ENCODE data around the gene FDX1.
A peak's percentile ranks its signal among the peaks of the same experiment; 100 is the strongest.

Gene FDX1

DNA sequence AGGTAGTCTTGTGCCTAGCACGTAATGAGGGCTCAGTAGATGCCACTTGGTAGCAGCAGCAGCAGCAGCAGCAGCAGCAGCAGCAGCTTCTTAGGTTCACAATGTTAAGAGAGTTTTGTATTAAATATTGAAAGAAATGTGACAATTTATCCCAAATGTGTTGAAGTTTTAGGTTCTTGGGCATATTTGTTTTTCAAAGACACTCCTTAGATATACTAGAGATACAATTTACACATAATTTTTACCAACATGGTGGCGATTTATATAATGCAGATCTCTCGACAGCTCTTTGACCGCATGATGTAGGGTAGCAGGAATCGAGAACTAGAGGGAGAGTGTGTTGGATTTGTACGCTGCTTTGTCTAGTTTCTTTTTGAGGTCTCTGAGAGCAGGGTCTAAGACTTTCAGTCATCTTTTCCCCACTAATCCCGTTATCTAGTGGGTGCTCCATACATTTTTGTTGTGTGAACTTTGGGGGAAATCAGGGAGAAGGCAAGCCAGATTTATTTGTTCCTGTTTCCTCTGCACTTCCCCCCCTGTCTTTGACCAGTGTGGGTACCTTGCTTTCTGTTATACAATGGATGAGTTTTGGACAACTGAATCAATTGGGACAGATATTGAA, 1.4 kb downstream of the FDX1 start:
- Histone ChIP-seq H3K9me3 (no peaks in the 10 kb centered on the region), H3K36me3 (no peaks in the 10 kb centered on the region; the same call in 1 of the 2 replicates), H3K9ac (peak overlapping the region; percentile 99), H3K4me2 (peak overlapping the region; percentile 92), H4K20me1 (peaks cover 50% of the 10 kb centered on the region), H3K27me3 (no peaks in the 10 kb centered on the region), H3K27ac (peak overlapping the region; percentile 99), H3K4me1 (peaks cover 53% of the 10 kb centered on the region), H3K4me3 (peak overlapping the region; percentile 97)
- no peak for TF ChIP-seq Cebpa-rat (IDR thresholded peaks at IDR 0.05)

DNA sequence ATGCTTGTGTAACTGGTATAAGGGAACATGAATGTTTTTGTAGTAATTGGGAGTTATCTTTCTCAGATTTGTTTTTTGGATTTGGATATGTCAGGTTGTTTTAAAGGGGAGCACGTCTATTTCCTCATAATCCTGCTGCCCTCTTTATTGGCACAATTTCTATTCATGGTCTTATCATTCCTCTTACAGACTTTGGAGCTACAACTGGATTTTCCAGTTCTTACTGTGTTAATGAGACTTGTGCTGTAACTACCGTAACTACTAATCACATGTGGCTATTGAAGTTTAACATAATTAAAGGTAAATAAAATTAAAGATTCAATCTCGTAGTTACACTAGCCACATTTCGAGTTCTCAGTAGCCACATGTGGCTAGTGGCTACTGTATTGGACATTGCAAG, 1.9 kb downstream of the FDX1 start:
- H3K9me3 ChIP-seq = no peaks in the 10 kb centered on the region
- no peak for TF ChIP-seq Cebpa-rat (IDR thresholded peaks at IDR 0.05)
- peak overlapping the region; percentile 99 for H3K27ac ChIP-seq
- H3K27me3 ChIP-seq = no peaks in the 10 kb centered on the region
- H3K4me2 ChIP-seq = peak overlapping the region; percentile 92
- H4K20me1 ChIP-seq = peaks cover 52% of the 10 kb centered on the region
- H3K9ac ChIP-seq = peak overlapping the region; percentile 99
- H3K4me1 ChIP-seq = peaks cover 57% of the 10 kb centered on the region
- peaks cover 2% of the 10 kb centered on the region for H3K36me3 ChIP-seq
- H3K4me3 ChIP-seq = peak overlapping the region; percentile 97

DNA sequence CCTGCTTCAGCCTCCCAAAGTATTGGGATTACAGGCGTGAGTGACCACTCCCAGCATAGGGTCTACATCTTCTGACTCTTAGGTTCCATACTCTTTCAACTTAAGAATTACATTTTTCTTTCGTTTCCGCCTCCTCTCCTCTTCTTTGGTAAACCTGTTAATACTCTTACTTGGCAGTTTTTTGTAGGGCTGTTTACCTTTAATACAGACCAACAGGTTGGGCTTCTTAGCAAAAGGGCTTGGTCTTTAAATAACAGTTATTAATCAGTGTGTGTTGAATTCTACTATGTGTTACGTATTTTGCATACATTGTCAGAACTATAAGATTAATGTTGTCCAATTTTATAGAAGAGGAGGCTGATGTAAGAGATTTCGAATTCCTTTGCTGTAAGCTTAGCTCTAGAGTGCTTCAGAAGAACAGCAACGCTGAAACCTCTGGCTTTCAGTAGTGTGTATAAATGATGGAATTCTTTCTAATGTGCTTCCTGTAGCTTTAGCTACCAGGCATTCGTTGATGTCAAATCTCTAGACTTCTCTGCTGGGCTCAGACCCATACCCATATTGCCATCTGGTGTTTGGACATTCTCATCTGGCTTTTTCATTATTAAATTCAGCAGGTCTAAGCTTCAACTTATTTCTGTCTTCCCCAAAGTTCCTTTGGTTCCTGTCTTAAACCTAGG, 3.1 kb downstream of the FDX1 start:
- H3K27me3 ChIP-seq = no peaks in the 10 kb centered on the region
- H3K4me1 ChIP-seq = peaks cover 62% of the 10 kb centered on the region
- H3K9ac ChIP-seq = peak overlapping the region; percentile 31; the same call in 1 of the 2 replicates
- no peak overlapping the region for H3K4me3 ChIP-seq
- no peak for TF ChIP-seq Cebpa-rat (IDR thresholded peaks at IDR 0.05)
- H3K36me3 ChIP-seq = peaks cover 14% of the 10 kb centered on the region
- no peak overlapping the region for H3K27ac ChIP-seq
- H4K20me1 ChIP-seq = peaks cover 62% of the 10 kb centered on the region
- peak overlapping the region; percentile 92 for H3K4me2 ChIP-seq
- H3K9me3 ChIP-seq = peaks cover 3% of the 10 kb centered on the region

DNA sequence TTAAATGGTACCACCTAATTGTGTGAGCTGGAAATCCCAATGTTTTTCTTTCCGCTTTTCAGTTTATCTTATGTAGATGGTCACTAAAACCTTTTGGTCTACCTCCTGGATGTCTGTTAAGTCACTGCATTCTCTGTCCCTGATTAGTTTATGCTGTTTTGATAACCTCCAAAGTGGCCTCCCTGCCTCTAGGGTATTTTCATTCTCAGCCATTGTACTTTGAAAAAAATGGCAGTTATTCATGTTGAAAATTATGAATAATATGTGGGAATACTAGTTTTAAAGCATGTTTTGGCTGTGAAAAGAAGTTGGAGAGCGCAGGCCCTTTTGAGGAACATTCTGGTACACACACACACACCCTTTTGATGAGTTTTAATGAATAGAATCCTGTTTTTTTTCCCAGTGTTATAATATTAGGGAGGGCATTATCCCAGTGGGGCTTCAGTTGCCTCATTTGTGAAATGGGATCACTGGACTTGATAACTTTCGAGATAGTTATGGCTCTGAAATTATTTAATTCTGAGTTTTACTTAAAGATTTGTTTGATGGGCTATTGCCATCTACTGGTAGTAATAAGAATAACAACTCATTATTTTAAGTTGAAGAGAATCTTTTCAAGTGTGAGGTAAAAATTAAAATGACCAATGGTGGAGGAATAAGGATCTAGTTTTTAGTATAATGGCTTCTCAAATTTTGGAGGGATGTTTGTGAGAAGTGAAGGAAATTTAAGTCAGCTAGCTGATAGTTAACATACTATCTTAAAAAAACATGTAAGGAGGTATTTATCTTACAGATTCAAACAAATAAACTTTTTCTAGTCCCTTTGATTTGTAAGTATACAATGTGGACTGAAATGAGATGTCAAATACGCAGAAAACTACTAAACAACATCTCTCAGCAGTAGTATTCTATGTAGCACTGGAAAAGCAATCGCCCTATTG, 3.9 kb downstream of the FDX1 start:
- Histone ChIP-seq H3K4me2 (peak overlapping the region; percentile 92), H3K4me1 (peaks cover 58% of the 10 kb centered on the region), H3K27ac (no peak overlapping the region), H3K9me3 (peaks cover 11% of the 10 kb centered on the region), H4K20me1 (peaks cover 66% of the 10 kb centered on the region), H3K4me3 (no peak overlapping the region), H3K36me3 (peaks cover 22% of the 10 kb centered on the region), H3K27me3 (no peaks in the 10 kb centered on the region), H3K9ac (no peak overlapping the region)
- no peak for TF ChIP-seq Cebpa-rat (IDR thresholded peaks at IDR 0.05)

DNA sequence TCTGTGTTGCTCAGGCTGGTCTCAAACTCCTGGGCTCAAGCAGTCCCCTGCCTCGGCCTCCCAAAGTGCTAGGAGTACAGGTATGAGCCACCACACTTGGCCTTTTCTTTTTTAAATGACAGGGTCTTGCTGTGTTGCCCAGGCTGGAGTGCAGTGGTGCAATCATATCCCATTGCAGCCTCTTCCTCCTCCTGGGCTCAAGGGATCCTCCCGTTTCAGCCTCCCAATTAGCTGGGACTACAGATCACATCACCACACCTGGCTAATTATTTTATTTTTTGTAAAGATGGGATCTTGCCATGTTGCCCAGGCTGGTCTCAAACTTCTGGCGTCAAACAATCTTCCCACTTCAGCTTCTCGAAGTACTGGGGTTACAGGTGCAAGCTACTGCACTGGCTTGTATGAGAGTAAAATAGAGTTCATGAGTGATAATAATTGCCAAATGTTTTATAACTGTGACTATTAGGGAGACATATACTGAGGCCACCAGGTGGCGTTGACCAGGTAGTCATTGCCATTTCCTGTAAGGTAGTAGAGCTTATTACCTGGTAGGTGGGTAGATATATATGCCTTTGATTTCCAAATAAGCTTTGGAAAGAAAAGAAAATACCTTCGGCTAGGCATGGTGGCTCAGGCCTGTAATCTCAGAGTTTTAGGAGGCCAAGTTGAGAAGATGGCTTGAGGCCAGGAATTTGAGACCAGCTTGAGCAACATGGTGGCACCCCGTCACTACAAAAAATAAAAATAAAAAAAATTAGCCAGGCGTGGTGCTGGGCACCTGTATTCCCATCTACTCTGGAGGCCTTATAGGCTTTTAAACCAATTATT, 5.4 kb downstream of the FDX1 start:
- Histone ChIP-seq H3K9me3 (peaks cover 27% of the 10 kb centered on the region), H3K4me2 (0 out of 2 replicates have a peak overlapping the region, but pooled peaks have one; percentile 1), H3K4me3 (no peak overlapping the region), H3K27me3 (no peaks in the 10 kb centered on the region), H3K9ac (no peak overlapping the region), H3K27ac (no peak overlapping the region), H4K20me1 (peaks cover 66% of the 10 kb centered on the region), H3K4me1 (peaks cover 49% of the 10 kb centered on the region), H3K36me3 (peaks cover 37% of the 10 kb centered on the region)
- no peak for TF ChIP-seq Cebpa-rat (IDR thresholded peaks at IDR 0.05)

DNA sequence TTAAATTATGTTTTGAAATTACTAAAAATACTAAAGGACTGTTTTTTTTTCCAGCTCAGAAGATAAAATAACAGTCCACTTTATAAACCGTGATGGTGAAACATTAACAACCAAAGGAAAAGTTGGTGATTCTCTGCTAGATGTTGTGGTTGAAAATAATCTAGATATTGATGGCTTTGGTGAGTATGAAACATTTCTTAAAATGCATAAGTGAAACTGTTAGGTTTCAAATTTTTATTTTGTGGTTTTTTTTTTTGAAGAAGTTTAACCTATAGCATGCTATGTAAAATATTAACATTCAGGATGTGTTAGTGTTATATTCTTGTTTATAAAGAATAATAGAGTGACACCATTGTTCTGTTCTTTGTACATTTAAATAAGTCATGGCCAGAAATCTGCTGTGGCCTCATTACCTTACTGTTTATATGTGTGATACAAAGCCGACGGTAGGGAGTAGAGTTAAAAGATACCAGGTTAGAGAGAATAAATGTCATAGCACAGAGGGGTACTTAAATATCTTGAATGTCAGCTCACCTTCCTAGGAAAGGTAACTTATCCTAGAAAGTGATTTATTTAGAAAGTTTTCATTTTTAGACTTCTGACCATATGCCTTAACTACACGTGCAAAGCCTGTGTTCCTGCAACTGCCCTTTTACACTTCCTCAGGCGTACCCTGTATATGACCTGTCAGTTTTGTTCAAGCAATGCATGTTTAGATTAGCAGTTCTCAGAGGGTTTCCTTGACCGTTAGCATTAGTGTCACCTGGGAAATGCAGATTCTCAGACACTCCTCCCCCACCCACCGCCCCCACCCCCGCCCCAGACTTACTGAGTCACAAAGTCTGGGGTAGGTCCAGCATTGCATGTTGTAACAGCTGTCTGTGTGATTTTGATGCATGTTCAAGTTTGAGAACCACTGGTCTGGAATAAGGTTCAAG, 6.3 kb downstream of the FDX1 start:
- no peak for TF ChIP-seq Cebpa-rat (IDR thresholded peaks at IDR 0.05)
- no peak overlapping the region for H3K27ac ChIP-seq
- H4K20me1 ChIP-seq = peaks cover 66% of the 10 kb centered on the region
- peaks cover 35% of the 10 kb centered on the region for H3K9me3 ChIP-seq
- H3K36me3 ChIP-seq = peaks cover 46% of the 10 kb centered on the region
- no peak overlapping the region for H3K4me3 ChIP-seq
- peaks cover 49% of the 10 kb centered on the region for H3K4me1 ChIP-seq
- no peaks in the 10 kb centered on the region for H3K27me3 ChIP-seq
- no peak overlapping the region for H3K9ac ChIP-seq
- H3K4me2 ChIP-seq = peak overlapping the region; percentile 27; the same call in 1 of the 2 replicates

DNA sequence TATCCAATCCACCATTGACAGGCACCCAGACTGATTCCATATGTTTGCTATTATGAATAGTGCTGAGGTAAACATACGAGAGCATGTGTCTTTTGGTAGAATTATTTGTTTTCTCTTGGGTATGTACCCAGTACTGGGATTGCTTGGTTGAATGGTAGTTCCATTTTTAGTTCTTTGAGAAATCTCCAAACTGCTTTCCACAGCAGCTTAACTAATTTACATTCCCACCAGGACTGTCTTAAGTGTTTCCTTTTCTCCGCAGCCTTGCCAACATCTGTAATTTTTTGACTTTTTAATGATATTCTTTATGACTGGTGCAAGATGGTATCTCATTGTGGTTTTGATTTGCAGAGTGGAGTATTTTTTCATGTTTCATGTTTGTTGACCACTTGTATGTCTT, 8.3 kb downstream of the FDX1 start:
- H3K36me3 ChIP-seq = peaks cover 66% of the 10 kb centered on the region
- no peak overlapping the region for H3K4me2 ChIP-seq
- no peaks in the 10 kb centered on the region for H3K27me3 ChIP-seq
- no peak for TF ChIP-seq Cebpa-rat (IDR thresholded peaks at IDR 0.05)
- H4K20me1 ChIP-seq = peaks cover 65% of the 10 kb centered on the region
- H3K9ac ChIP-seq = no peak overlapping the region
- peaks cover 52% of the 10 kb centered on the region for H3K9me3 ChIP-seq
- H3K4me1 ChIP-seq = peaks cover 33% of the 10 kb centered on the region
- no peak overlapping the region for H3K4me3 ChIP-seq
- H3K27ac ChIP-seq = no peak overlapping the region

DNA sequence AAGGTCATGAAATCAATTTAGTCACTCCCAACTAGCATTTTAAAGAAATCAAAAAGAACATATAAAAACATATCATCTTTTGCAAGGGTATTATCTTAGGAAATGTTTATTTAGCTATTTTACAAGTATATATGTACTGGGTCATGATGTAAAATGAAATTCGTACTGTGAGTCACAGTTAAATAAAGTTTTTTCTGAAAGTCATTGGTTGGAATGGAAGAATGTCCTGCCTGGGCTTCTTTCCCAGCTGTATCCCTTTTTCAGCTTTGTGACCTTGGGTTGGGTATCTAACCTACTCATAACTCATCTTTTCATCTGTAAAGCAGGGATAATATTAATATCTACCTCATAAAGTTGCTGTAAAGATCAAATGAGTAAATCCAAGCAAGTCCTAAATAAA, 15.7 kb downstream of the FDX1 start:
- TF ChIP-seq Cebpa-rat (IDR thresholded peaks at IDR 0.05) = no peak
- Histone ChIP-seq H3K27me3 (no peaks in the 10 kb centered on the region), H3K9ac (no peak overlapping the region), H3K4me3 (no peak overlapping the region), H4K20me1 (peaks cover 64% of the 10 kb centered on the region), H3K4me1 (0 out of 2 replicates have a peak, but pooled peaks cover 4% of the 10 kb centered on the region), H3K36me3 (peaks cover 70% of the 10 kb centered on the region), H3K4me2 (no peak overlapping the region), H3K9me3 (peaks cover 37% of the 10 kb centered on the region), H3K27ac (no peak overlapping the region)
